Parathyroid adenoma (tissue), 2 donors: ENCODE measurements around the gene FBXW11.

Source experiments
- H2AFZ ChIP-seq: fragments of 300-600 bp; sonication (generic); one replicate; pipeline ENCODE4 v1.7.0; 2017; ENCODE audit warnings: antibody characterized with exemption, mild to moderate bottlenecking
- H3K27ac ChIP-seq: fragments of 300-600 bp; sonication (generic); one replicate; pipeline ENCODE4 v1.7.0; 2017
- H3K27me3 ChIP-seq: fragments of 300-600 bp; sonication (generic); one replicate; pipeline ENCODE4 v1.7.0; 2017; ENCODE audit warnings: low read length; ENCODE audit not compliant: control insufficient read depth, insufficient read depth
- H3K36me3 ChIP-seq: fragments of 300-600 bp; sonication (generic); one replicate; pipeline ENCODE4 v1.7.0; 2017; ENCODE audit warnings: low read length; ENCODE audit not compliant: control insufficient read depth, insufficient read depth
- H3K4me1 ChIP-seq: fragments of 300-600 bp; sonication (generic); one replicate; pipeline ENCODE4 v1.7.0; 2017; ENCODE audit warnings: control low read depth
- H3K4me2 ChIP-seq: fragments of 300-600 bp; sonication (generic); one replicate; pipeline ENCODE4 v1.7.0; 2017; ENCODE audit warnings: low read length
- H3K4me3 ChIP-seq: fragments of 300-600 bp; sonication (generic); one replicate; pipeline ENCODE4 v1.7.0; 2017; ENCODE audit warnings: low read depth, low read length
- H3K79me2 ChIP-seq: fragments of 300-600 bp; sonication (generic); one replicate; pipeline ENCODE4 v1.7.0; 2017; ENCODE audit warnings: control low read depth
- H3K9ac ChIP-seq: fragments of 300-600 bp; sonication (generic); one replicate; pipeline ENCODE4 v1.7.0; 2017; ENCODE audit warnings: mild to moderate bottlenecking
- H3K9me3 ChIP-seq: fragments of 300-600 bp; sonication (generic); one replicate; pipeline ENCODE4 v1.7.0; 2017; ENCODE audit warnings: low read length; ENCODE audit not compliant: control insufficient read depth
- CTCF ChIP-seq: fragments of 300-600 bp; sonication (generic); IDR thresholded peaks from one replicate; pipeline ENCODE4 v1.7.0; 2017; ENCODE audit warnings: antibody characterized with exemption, mild to moderate bottlenecking
- donor health status: primary hyperparathyroidism.

FBXW11 gene

DNA sequence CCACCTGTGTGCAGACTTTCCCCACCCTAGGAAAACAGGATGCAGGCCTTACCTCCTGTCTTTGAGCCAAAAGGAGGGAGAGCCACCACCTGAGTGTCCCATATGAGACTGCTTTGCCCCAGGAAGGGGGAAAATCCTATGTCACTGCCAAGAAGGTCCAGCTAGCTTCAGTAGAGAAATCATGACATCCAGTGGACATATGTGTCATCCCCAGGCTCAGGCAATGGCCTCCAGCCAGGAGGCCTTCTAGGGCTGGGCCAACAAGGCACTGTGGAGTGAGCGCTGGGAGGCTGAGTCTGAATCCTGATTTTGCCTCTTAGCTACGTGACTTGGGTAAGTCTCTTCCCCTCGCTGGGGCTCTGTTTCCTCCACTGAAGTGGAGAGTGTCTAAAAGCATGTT, 160.6 kb downstream of the FBXW11 start:
- Histone ChIP-seq H3K9ac (no peak overlapping the region), H3K27ac (no peak overlapping the region), H3K4me1 (no peaks in the 10 kb centered on the region), H3K79me2 (no peaks in the 10 kb centered on the region), H3K36me3 (no peaks in the 10 kb centered on the region), H3K27me3 (no peaks in the 10 kb centered on the region), H3K9me3 (no peaks in the 10 kb centered on the region), H3K4me2 (no peak overlapping the region), H2AFZ (no peak overlapping the region), H3K4me3 (no peak overlapping the region)
- TF ChIP-seq CTCF, result no peak

GRCh38 chr5:171845040-171845630, 161.3 kb downstream of the FBXW11 start:
- TF ChIP-seq CTCF, result no peak
- no peaks in the 10 kb centered on the region for H3K36me3 ChIP-seq
- no peaks in the 10 kb centered on the region for H3K27me3 ChIP-seq
- no peak overlapping the region for H2AFZ ChIP-seq
- no peak overlapping the region for H3K4me2 ChIP-seq
- no peaks in the 10 kb centered on the region for H3K4me1 ChIP-seq
- no peaks in the 10 kb centered on the region for H3K9me3 ChIP-seq
- no peak overlapping the region for H3K9ac ChIP-seq
- no peaks in the 10 kb centered on the region for H3K79me2 ChIP-seq
- no peak overlapping the region for H3K27ac ChIP-seq
- no peak overlapping the region for H3K4me3 ChIP-seq

- H3K27ac ChIP-seq, result no peak overlapping the region
- H3K79me2 ChIP-seq, result no peaks in the 10 kb centered on the region
- no peak overlapping the region for H3K9ac ChIP-seq
- H3K4me3 ChIP-seq, result no peak overlapping the region
- H2AFZ ChIP-seq, result no peak overlapping the region
- no peaks in the 10 kb centered on the region for H3K36me3 ChIP-seq
- H3K9me3 ChIP-seq, result no peaks in the 10 kb centered on the region
- no peak for TF ChIP-seq CTCF
- H3K4me2 ChIP-seq, result no peak overlapping the region
- no peaks in the 10 kb centered on the region for H3K27me3 ChIP-seq
- no peaks in the 10 kb centered on the region for H3K4me1 ChIP-seq
Measured at GRCh38 chr5:171842777-171843328, 163.6 kb downstream of the FBXW11 start.

- H3K9me3 ChIP-seq, result no peaks in the 10 kb centered on the region
- H3K79me2 ChIP-seq, result no peaks in the 10 kb centered on the region
- no peak overlapping the region for H3K4me2 ChIP-seq
- no peaks in the 10 kb centered on the region for H3K4me1 ChIP-seq
- no peak for TF ChIP-seq CTCF
- H3K27me3 ChIP-seq, result no peaks in the 10 kb centered on the region
- H3K36me3 ChIP-seq, result no peaks in the 10 kb centered on the region
- no peak overlapping the region for H3K27ac ChIP-seq
- no peak overlapping the region for H3K4me3 ChIP-seq
- H2AFZ ChIP-seq, result no peak overlapping the region
- no peak overlapping the region for H3K9ac ChIP-seq
Measured at GRCh38 chr5:171841984-171842776, 164.3 kb downstream of the FBXW11 start.
